GM21825 (cell line): ENCODE measurements around the gene NBPF6.
"Not testable (repeated sequence)": the region's sequence is repeated elsewhere in the genome, so short reads cannot be mapped to it uniquely, and the experiment has no call there.

Source experiments
- ATAC-seq: cut with Tn5 transposase; IDR thresholded peaks from one replicate; pipeline ENCODE4 v1.9.1; 2021; ENCODE audit warnings: mild to moderate bottlenecking, moderate library complexity; ENCODE audit not compliant: unreplicated experiment

Gene NBPF6

GRCh38 chr1:108496856-108497255 is 46.7 kb downstream of the NBPF6 start:
- not testable (repeated sequence) for ATAC-seq

- no peak for ATAC-seq
Observed at GRCh38 chr1:108502138-108502537, 52.0 kb downstream of the NBPF6 start.

GRCh38 chr1:108502624-108503023 is 52.5 kb downstream of the NBPF6 start:
- ATAC-seq, result no peak

- no peak for ATAC-seq
Observed at GRCh38 chr1:108503062-108503733, 53.1 kb downstream of the NBPF6 start.

GRCh38 chr1:108504447-108504846 is 54.3 kb downstream of the NBPF6 start:
- ATAC-seq, result no peak

- ATAC-seq, result no peak
Observed at GRCh38 chr1:108505763-108506070, 55.6 kb downstream of the NBPF6 start.

GRCh38 chr1:108511764-108512163 is 61.6 kb downstream of the NBPF6 start:
- ATAC-seq, result no peak

GRCh38 chr1:108512239-108513043 is 62.3 kb downstream of the NBPF6 start:
- no peak for ATAC-seq

- no peak for ATAC-seq
Observed at GRCh38 chr1:108513044-108513415, 62.9 kb downstream of the NBPF6 start.

- not testable (repeated sequence) for ATAC-seq
Observed at GRCh38 chr1:108513914-108514313, 63.8 kb downstream of the NBPF6 start.

GRCh38 chr1:108517301-108517897 is 67.3 kb downstream of the NBPF6 start:
- not testable (repeated sequence) for ATAC-seq
